Tibial artery (tissue), 4 donors: Measurements from ENCODE around the gene VPS35L.

Experiments used
- DNase-seq, 2 donors: peaks; one replicate each; pipeline ENCODE4 v3.0.0-alpha.2; 2019
- H3K27ac ChIP-seq, 2 donors: fragments of 200-600 bp; sonication (generic) in 1 of 2; 1 replicate in 1 of 2; 2 replicates in 1 of 2; pipeline ENCODE4 v1.5.1; 2018 to 2019; ENCODE audit warnings: mild to moderate bottlenecking in 1 of 2
- H3K27me3 ChIP-seq, 2 donors: fragments of 200-600 bp; sonication (generic) in 1 of 2; one replicate each; pipeline versions ENCODE4 v1.5.1 to v1.6.0; 2016 to 2019
- H3K36me3 ChIP-seq, 3 donors: fragments of 200-600 bp; sonication (generic) in 2 of 3; one replicate each; pipeline ENCODE4 v1.5.1; 2016 to 2019; ENCODE audit warnings: mild to moderate bottlenecking in 2 of 3
- H3K4me1 ChIP-seq, 4 donors: fragments of 200-600 bp; sonication (generic) in 2 of 4; 1 replicate in 3 of 4; 2 replicates in 1 of 4; pipeline ENCODE4 v1.5.1; 2016 to 2019
- H3K4me3 ChIP-seq, 2 donors: fragments of 200-600 bp; sonication (generic) in 1 of 2; 1 replicate in 1 of 2; 2 replicates in 1 of 2; pipeline ENCODE4 v1.5.1; 2018 to 2019; ENCODE audit warnings: mild to moderate bottlenecking in 2 of 2
- H3K9me3 ChIP-seq, 3 donors: fragments of 200-600 bp; sonication (generic) in 1 of 3; one replicate each; pipeline ENCODE4 v1.5.1; 2016 to 2019
- intact Hi-C: fragments of 100-400 bp; cut with DNase I; formaldehyde crosslinking; loops from one replicate; pipeline ENCODE4 v1.15.0; 2023; ENCODE audit warnings: low total_unique reads
- TF ChIP-seq, protein P1 (sequence below), 2 experiments: fragments of 200-600 bp in 1 of 2; fragments of 450-650 bp in 1 of 2; IDR thresholded peaks; one replicate each; pipeline ENCODE4 v1.5.1; 2017 to 2019; ENCODE audit warnings: antibody characterized with exemption in 2 of 2, mild to moderate bottlenecking in 1 of 2, moderate library complexity in 1 of 2

VPS35L gene

DNA sequence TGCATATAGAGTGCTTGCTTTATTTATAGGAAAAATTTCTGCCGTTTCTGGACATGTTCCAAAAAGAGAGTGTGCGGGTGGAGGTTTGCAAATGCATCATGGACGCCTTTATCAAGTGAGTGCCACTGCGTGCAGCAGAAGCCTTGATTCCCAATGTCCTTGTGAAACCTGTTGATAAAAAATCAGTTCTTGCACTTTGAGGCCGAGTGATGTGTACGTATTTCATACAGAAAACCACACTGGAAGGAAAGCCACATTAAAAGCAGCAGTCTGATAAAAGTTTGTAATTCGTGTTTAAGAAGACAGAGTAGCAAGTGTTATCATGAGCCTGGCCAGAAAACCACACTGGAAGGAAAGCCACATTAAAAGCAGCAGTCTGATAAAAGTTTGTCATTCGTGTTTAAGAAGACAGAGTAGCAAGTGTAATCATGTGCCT lies 84.5 kb downstream of the VPS35L start:
- intact Hi-C loops = no loop called here
- Histone ChIP-seq H3K9me3 (no peaks in the 10 kb centered on the region), H3K4me3 (no peak overlapping the region), H3K4me1 (no peaks in the 10 kb centered on the region), H3K36me3 (peaks cover 24 to 84% (median 42%) of the 10 kb centered on the region in 3 donors), H3K27me3 (no peaks in the 10 kb centered on the region), H3K27ac (no peak overlapping the region)
- TF ChIP-seq, protein P1, sequence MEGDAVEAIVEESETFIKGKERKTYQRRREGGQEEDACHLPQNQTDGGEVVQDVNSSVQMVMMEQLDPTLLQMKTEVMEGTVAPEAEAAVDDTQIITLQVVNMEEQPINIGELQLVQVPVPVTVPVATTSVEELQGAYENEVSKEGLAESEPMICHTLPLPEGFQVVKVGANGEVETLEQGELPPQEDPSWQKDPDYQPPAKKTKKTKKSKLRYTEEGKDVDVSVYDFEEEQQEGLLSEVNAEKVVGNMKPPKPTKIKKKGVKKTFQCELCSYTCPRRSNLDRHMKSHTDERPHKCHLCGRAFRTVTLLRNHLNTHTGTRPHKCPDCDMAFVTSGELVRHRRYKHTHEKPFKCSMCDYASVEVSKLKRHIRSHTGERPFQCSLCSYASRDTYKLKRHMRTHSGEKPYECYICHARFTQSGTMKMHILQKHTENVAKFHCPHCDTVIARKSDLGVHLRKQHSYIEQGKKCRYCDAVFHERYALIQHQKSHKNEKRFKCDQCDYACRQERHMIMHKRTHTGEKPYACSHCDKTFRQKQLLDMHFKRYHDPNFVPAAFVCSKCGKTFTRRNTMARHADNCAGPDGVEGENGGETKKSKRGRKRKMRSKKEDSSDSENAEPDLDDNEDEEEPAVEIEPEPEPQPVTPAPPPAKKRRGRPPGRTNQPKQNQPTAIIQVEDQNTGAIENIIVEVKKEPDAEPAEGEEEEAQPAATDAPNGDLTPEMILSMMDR (IDR thresholded peaks at IDR 0.05) = no peak
- no peak for DNase-seq

DNA sequence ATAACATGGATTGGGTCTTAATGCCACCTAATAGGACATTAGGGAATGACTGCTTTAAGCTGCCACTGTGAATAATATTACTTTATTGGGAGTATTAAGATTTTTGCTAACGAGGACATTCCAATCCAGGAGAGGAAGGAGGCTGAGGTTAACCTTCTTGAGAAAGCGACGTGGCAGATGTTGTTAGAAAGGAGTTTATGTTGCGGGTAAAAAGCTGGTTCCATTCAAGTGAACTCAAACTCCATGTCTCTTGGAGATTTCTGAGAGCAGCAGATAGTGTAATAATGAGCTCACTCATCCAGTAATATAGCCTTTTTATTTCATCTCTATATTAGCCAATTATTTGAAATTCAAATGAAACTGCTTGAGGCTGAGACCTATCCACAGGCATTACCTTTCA lies 87.0 kb downstream of the VPS35L start:
- H3K27me3 ChIP-seq = no peaks in the 10 kb centered on the region
- intact Hi-C loops = no loop called here
- H3K36me3 ChIP-seq = peaks cover 21 to 80% (median 24%) of the 10 kb centered on the region in 3 donors
- no peak for DNase-seq
- H3K4me3 ChIP-seq = no peak overlapping the region
- TF ChIP-seq, protein P1 (IDR thresholded peaks at IDR 0.05) = no peak
- H3K27ac ChIP-seq = no peak overlapping the region
- H3K4me1 ChIP-seq = no peaks in the 10 kb centered on the region
- H3K9me3 ChIP-seq = no peaks in the 10 kb centered on the region

DNA sequence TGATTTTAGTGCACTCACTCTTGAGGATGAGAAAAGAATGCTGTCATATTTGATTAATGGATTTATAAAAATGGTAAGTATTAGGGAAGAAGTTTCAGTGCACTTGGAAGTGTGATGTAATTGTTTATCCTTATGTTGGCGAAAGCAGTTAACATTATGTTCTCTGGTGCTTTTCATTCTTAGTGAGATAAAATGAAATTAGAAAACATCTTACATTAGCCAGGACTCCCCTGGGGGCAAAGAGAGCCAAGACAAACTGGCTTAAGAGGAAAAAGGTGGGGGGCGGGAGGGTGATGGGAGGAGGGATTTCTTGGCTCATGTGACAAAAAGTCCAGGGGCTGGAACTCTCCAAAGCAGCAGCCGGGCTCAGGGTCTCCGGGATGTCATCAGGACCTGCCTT lies 89.4 kb downstream of the VPS35L start:
- intact Hi-C loops = no loop called here
- Histone ChIP-seq H3K4me3 (no peak overlapping the region), H3K9me3 (no peaks in the 10 kb centered on the region), H3K27me3 (no peaks in the 10 kb centered on the region), H3K27ac (no peak overlapping the region), H3K4me1 (no peaks in the 10 kb centered on the region), H3K36me3 (peaks cover 11 to 79% (median 18%) of the 10 kb centered on the region in 3 donors)
- TF ChIP-seq, protein P1 (IDR thresholded peaks at IDR 0.05) = no peak
- DNase-seq = peak in 1 of 2 donors; percentile 73

DNA sequence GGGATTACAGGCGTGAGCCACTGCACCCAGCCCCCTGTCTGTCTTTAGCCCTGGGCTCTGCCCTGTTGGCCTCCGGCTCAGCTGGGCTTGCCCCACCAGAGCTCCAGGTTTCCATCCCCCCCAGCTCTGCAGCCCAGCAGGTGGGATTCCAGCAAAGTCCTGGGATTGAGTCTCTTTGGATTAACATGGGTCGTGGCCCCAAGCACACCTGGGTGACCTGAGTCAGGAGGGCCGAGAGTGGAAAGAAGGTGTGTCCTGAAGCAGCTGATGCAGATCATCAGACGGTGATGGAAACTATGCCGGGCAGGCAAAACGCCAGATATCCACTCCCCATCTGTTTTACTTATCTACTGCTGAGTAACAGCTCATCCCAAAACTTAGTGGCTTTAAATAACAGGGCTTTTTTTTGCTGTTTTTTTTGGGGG lies 90.1 kb downstream of the VPS35L start:
- intact Hi-C loops = no loop called here
- H3K9me3 ChIP-seq = no peaks in the 10 kb centered on the region
- H3K27ac ChIP-seq = no peak overlapping the region
- TF ChIP-seq, protein P1 (IDR thresholded peaks at IDR 0.05) = no peak
- H3K4me3 ChIP-seq = no peak overlapping the region
- peaks cover 7 to 73% (median 18%) of the 10 kb centered on the region in 3 donors for H3K36me3 ChIP-seq
- DNase-seq = peak in 1 of 2 donors; percentile 48
- no peaks in the 10 kb centered on the region for H3K27me3 ChIP-seq
- H3K4me1 ChIP-seq = no peaks in the 10 kb centered on the region

DNA sequence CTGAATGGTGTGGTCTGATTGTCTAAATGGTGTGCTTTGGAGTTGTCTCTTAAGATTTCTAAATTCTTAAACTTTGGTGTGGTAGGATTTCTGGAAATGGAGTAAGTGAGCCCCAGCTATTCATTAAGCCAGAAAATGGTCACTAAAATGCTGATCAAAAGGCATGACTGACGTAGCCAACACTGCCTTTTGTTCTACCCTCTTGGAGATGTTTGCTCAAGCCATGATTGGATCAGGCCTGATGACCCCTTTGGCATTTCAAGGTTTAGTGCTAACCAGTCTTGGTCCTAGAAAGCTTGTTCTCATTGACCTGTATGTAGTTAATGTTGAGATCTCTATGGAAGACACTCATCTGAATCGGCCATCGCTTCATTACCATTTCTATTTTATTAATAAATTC lies 94.5 kb downstream of the VPS35L start:
- peaks cover 40 to 72% (median 42%) of the 10 kb centered on the region in 3 donors for H3K36me3 ChIP-seq
- no peak overlapping the region for H3K27ac ChIP-seq
- no peak overlapping the region for H3K4me3 ChIP-seq
- TF ChIP-seq, protein P1 (IDR thresholded peaks at IDR 0.05) = no peak
- H3K27me3 ChIP-seq = no peaks in the 10 kb centered on the region
- no peak for DNase-seq
- intact Hi-C loops = no loop called here
- H3K9me3 ChIP-seq = no peaks in the 10 kb centered on the region
- no peaks in the 10 kb centered on the region for H3K4me1 ChIP-seq

DNA sequence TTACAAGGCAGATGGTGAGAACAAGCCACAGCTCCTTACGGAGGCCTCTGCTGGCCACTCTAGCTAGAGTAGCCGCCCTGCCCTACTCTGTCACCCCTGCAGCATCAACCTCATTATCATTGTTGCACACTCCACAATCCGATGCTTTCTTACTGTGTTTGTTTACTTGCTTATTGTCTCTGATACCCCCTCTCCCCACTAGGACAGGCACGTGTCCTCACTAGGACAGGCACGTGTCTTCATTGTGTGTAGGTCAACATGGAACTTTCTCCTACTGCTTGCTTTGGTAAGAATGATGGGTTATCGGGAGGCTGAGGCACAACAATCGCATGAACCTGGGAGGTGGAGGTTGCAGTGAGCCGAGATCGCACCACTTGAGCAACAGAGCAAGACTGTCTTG lies 98.6 kb downstream of the VPS35L start:
- Histone ChIP-seq H3K27ac (no peak overlapping the region), H3K9me3 (no peaks in the 10 kb centered on the region), H3K4me3 (no peak overlapping the region), H3K4me1 (no peaks in the 10 kb centered on the region), H3K36me3 (peaks cover 53 to 79% (median 61%) of the 10 kb centered on the region in 3 donors), H3K27me3 (no peaks in the 10 kb centered on the region)
- DNase-seq = no peak
- intact Hi-C loops = no loop called here
- TF ChIP-seq, protein P1 (IDR thresholded peaks at IDR 0.05) = no peak
